Measurements from ENCODE around the gene TTLL1.

The TTLL1 gene

DNA sequence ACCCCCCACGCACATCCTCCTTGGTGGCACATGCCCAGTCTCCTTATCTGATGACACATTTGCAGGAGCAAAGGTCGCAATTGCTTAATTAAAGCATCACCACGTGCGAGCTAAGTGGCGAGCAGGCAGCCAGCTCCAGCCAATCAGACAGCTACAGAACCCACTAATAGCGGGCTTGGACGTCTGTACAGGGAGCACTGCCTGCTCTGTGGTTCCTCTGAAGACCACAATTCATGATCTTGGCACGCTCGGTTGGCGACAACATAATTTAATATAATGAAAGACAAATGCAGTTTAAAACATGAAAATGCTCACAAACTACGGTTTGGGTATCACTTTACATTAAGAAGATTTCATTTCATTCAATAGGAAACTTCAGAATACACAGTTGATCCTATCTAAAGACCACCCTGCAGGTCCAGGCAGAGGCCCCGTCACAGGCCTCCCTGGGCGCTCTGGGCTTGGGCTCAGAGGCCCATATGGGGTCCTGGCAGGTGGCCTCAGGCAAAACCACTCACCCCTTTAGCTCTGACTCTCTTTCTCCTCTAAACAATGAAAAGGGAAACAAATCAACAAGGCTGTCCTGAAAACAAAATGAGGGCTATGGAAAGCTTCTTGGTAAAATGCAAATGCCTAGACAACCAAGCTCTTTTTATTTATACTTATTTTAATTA, 84.7 kb downstream of the TTLL1 start:
- POLR2A ChIA-PET, result interaction anchor here (0.6 to 1.1 kb wide), 2 partner anchors 10 to 222 kb away, joined by 3 to 4 read pairs; partner anchors contain the start of gene PACSIN2

DNA sequence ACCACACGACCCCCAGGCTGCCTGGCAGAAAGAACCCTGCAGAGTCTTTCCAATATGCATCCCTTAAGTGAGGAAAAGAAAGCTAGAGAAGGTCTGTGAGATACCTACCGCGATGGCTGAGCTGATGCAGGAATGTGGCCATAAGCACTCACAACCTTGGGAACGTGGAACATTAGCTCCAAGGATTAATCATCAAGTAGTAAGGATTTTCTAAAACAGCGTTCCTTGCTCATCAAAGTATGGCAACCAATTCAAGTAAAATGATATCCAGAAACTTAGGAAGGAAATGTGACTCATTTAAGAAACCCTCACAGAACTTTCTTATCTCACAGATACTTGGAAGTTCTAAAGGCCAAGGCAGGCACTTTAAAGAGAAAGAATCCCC, 87.0 kb downstream of the TTLL1 start:
- H3K4me3 ChIP-seq (ENCODE audit: control insufficient read depth in 1 of 7, extremely low read depth in 1 of 7, insufficient read depth in 4 of 7, low read depth in 2 of 7, low read length in 6 of 7), result peak overlapping the region in 1 of 7 experiments; percentile 6
- H3K4me1 ChIP-seq (ENCODE audit: control extremely low read depth in 1 of 4, control insufficient read depth in 4 of 4, insufficient read depth in 4 of 4, low read length in 3 of 4), result peaks cover 11 to 83% (median 50%) of the 10 kb centered on the region in 4 experiments
- no peaks in the 10 kb centered on the region for H3K27me3 ChIP-seq (replicated peaks in 2 of 5; ENCODE audit: control insufficient read depth in 4 of 5, insufficient read depth in 5 of 5, low read length in 4 of 5)
- ChIA-PET POLR2A (no interaction called here), CTCF (interaction anchor here (1.0 to 3.1 kb wide), 3 partner anchors 11 to 34 kb away, joined by 6 to 10 read pairs (median 7); no protein-coding TSS in a partner anchor)
- peak overlapping the region in 1 of 2 experiments; percentile 45 for H3K27ac ChIP-seq (ENCODE audit: insufficient read depth in 1 of 2, low read depth in 1 of 2, low read length in 2 of 2, poor library complexity in 1 of 2, severe bottlenecking in 2 of 2)
- H3K36me3 ChIP-seq (ENCODE audit: control insufficient read depth in 4 of 4, insufficient read depth in 4 of 4, low read length in 3 of 4), result no peaks in the 10 kb centered on the region
- DNase-seq, result no peak
- no peaks in the 10 kb centered on the region for H3K9me3 ChIP-seq (ENCODE audit: control extremely low read depth in 1 of 5, control insufficient read depth in 4 of 5, insufficient read depth in 2 of 5, low read depth in 1 of 5, low read length in 4 of 5)
- 97% methylated on average over 3 of the region's 5 CpGs for WGBS (ENCODE audit: insufficient coverage)

More for the DNA sequence above, 84.7 kb downstream of the TTLL1 start:
- CTCF ChIA-PET, result interaction anchor here (0.7 to 1.7 kb wide), 4 partner anchors 8 to 30 kb away, joined by 3 to 5 read pairs (median 4); no protein-coding TSS in a partner anchor
- peak; percentile 75 to 84 (median 83) for DNase-seq
- Histone ChIP-seq H3K4me1 (ENCODE audit: control extremely low read depth in 1 of 4, control insufficient read depth in 4 of 4, insufficient read depth in 4 of 4, low read length in 3 of 4) (peaks cover 11 to 84% (median 54%) of the 10 kb centered on the region in 4 experiments), H3K9me3 (ENCODE audit: control extremely low read depth in 1 of 5, control insufficient read depth in 4 of 5, insufficient read depth in 2 of 5, low read depth in 1 of 5, low read length in 4 of 5) (no peaks in the 10 kb centered on the region), H3K36me3 (ENCODE audit: control insufficient read depth in 4 of 4, insufficient read depth in 4 of 4, low read length in 3 of 4) (no peaks in the 10 kb centered on the region), H3K4me3 (ENCODE audit: control insufficient read depth in 1 of 7, extremely low read depth in 1 of 7, insufficient read depth in 4 of 7, low read depth in 2 of 7, low read length in 6 of 7) (peak overlapping the region in 1 of 7 experiments; percentile 17), H3K27ac (ENCODE audit: insufficient read depth in 1 of 2, low read depth in 1 of 2, low read length in 2 of 2, poor library complexity in 1 of 2, severe bottlenecking in 2 of 2) (peak overlapping the region in 1 of 2 experiments; percentile 36), H3K27me3 (replicated peaks in 2 of 5; ENCODE audit: control insufficient read depth in 4 of 5, insufficient read depth in 5 of 5, low read length in 4 of 5) (no peaks in the 10 kb centered on the region)
- WGBS (ENCODE audit: insufficient coverage), result 33% methylated on average over 7 of the region's 13 CpGs

DNA sequence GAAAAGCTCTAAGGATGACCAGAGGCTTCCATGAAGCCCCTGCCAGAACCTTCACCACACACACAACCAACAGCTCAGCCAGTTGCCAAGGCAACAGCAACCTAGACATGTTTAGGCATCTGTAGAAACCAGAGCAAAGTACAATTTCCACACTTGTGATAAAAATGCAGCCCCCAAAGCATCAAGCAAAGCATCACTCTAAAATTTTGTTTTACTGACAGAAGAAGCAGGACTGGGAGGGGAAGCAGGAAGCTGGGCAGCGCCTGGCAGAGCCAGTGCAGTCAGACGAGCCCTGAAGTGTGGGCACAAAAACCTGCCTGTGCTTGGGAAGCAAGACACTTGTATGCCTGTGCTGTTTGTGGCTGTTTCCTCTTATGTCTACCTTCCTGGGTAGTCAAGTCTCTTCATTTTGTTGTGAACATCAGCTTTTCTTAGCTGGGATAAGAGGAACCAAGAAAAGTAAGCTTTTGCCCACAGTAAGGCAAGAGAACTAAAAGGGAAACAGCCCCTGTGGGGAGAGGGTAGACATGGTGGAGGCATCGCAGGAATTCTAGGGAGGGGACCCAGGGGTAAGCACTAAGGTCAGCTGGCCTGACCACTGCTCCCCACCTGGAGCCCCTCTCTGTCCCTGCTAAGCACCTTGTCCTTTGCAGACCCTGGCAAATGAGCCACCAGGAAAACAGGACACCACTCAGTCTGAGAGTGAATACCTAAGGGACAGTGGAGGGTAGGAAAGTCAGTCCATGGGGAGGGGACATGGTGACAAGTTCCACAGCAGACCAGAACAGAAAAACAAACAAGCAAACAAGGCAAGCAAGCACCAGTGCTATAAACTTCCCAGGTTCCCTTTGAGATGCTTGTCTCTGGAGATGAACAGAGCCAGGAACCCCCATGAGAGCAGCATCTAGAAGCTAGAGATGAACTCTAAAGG, 87.7 kb downstream of the TTLL1 start:
- peak in 2 of 3 donors; percentile 60 to 72 for DNase-seq
- H3K4me1 ChIP-seq (ENCODE audit: control extremely low read depth in 1 of 4, control insufficient read depth in 4 of 4, insufficient read depth in 4 of 4, low read length in 3 of 4), result peaks cover 11 to 86% (median 51%) of the 10 kb centered on the region in 4 experiments

DNA sequence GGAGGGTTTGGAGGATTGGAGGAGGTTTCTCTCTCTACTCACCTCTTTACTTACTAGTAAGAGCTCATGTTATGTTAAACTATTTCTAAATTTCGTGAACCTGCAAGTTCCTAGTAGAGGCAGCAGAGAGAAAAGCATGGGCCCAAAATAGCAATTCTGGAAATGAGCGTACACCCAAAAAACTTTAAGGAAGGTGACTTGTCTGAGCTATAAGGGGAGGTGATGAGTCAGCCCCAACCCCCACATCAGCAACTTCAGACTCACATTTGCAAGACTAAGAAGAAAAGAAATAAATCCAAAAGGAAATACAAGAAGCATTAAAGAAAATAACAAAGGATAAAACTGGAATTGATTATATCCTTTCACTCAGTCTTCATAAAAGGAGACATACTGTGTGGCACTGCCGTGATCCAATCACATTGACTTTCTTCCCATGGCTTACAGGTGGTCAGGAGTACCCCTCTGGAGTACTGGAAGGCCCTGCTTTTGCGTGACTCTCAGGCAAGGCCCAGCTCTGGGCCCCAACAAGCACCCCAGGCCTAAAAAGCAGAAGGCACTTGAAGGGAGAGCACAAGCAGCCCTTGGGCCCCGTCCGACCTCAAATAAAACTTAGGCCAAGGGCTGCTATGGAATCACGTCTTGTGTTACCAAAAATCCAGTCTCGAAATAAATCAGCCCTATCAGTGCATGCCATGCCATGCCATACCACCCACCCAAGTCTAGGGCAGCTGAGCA, 88.6 kb downstream of the TTLL1 start:
- peaks cover 11 to 85% (median 52%) of the 10 kb centered on the region in 4 experiments for H3K4me1 ChIP-seq (ENCODE audit: control extremely low read depth in 1 of 4, control insufficient read depth in 4 of 4, insufficient read depth in 4 of 4, low read length in 3 of 4)
- peak in 2 of 3 donors; percentile 59 to 67 for DNase-seq
- no peaks in the 10 kb centered on the region for H3K36me3 ChIP-seq (ENCODE audit: control insufficient read depth in 4 of 4, insufficient read depth in 4 of 4, low read length in 3 of 4)
- no peak overlapping the region for H3K4me3 ChIP-seq (ENCODE audit: control insufficient read depth in 1 of 7, extremely low read depth in 1 of 7, insufficient read depth in 4 of 7, low read depth in 2 of 7, low read length in 6 of 7)
- H3K27me3 ChIP-seq (replicated peaks in 2 of 5; ENCODE audit: control insufficient read depth in 4 of 5, insufficient read depth in 5 of 5, low read length in 4 of 5), result no peaks in the 10 kb centered on the region
- ChIA-PET POLR2A (no interaction called here), CTCF (interaction anchor here (1.1 to 3.1 kb wide), 4 partner anchors 10 to 99 kb away, joined by 3 to 10 read pairs (median 6); no protein-coding TSS in a partner anchor)
- H3K9me3 ChIP-seq (ENCODE audit: control extremely low read depth in 1 of 5, control insufficient read depth in 4 of 5, insufficient read depth in 2 of 5, low read depth in 1 of 5, low read length in 4 of 5), result no peaks in the 10 kb centered on the region
- peak overlapping the region in 1 of 2 experiments; percentile 45 for H3K27ac ChIP-seq (ENCODE audit: insufficient read depth in 1 of 2, low read depth in 1 of 2, low read length in 2 of 2, poor library complexity in 1 of 2, severe bottlenecking in 2 of 2)
- 74% methylated on average over 6 of the region's 8 CpGs for WGBS (ENCODE audit: insufficient coverage)

More for the DNA sequence above, 87.7 kb downstream of the TTLL1 start:
- WGBS (ENCODE audit: insufficient coverage), result 9% methylated on average over 2 of the region's 3 CpGs
- no peaks in the 10 kb centered on the region for H3K27me3 ChIP-seq (replicated peaks in 2 of 5; ENCODE audit: control insufficient read depth in 4 of 5, insufficient read depth in 5 of 5, low read length in 4 of 5)
- peak overlapping the region in 2 of 7 experiments; percentile 6 to 14 for H3K4me3 ChIP-seq (ENCODE audit: control insufficient read depth in 1 of 7, extremely low read depth in 1 of 7, insufficient read depth in 4 of 7, low read depth in 2 of 7, low read length in 6 of 7)
- ChIA-PET CTCF (interaction anchor here (1.0 to 3.1 kb wide), 5 partner anchors 11 to 100 kb away, joined by 3 to 10 read pairs (median 6); no protein-coding TSS in a partner anchor), POLR2A (interaction anchor here (0.6 to 0.8 kb wide), 3 partner anchors 14 to 41 kb away, joined by 3 to 5 read pairs (median 4); partner anchors contain the start of gene PACSIN2)
- no peaks in the 10 kb centered on the region for H3K36me3 ChIP-seq (ENCODE audit: control insufficient read depth in 4 of 4, insufficient read depth in 4 of 4, low read length in 3 of 4)
- peak overlapping the region in 1 of 2 experiments; percentile 45 for H3K27ac ChIP-seq (ENCODE audit: insufficient read depth in 1 of 2, low read depth in 1 of 2, low read length in 2 of 2, poor library complexity in 1 of 2, severe bottlenecking in 2 of 2)
- H3K9me3 ChIP-seq (ENCODE audit: control extremely low read depth in 1 of 5, control insufficient read depth in 4 of 5, insufficient read depth in 2 of 5, low read depth in 1 of 5, low read length in 4 of 5), result no peaks in the 10 kb centered on the region

DNA sequence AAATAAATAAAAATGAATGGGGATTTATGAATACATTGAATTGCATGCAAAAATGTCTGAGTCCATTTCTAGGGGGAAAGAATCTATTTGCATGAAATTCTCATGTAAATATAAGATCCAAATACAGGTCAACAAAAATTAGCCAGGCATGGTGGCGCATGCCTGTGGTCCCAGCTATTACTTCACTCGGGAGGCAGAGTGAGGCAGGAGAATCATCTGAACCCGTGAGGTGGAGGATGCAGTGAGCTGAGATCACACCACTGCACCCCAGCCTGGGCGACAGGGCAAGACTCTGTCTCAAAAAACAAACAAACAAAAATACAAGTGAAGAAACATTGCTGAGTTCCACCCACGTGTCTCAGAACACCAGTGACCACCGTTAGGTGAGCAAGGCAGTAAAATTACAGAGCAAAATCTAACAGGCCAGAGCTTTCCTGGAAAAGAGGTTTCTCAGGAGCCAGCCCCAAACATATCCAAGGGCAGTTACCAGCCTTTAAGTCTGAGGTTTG, 91.6 kb downstream of the TTLL1 start:
- CTCF ChIA-PET, result no interaction called here
- Histone ChIP-seq H3K4me1 (ENCODE audit: control extremely low read depth in 1 of 4, control insufficient read depth in 4 of 4, insufficient read depth in 4 of 4, low read length in 3 of 4) (peaks cover 11 to 83% (median 54%) of the 10 kb centered on the region in 4 experiments), H3K36me3 (ENCODE audit: control insufficient read depth in 4 of 4, insufficient read depth in 4 of 4, low read length in 3 of 4) (no peaks in the 10 kb centered on the region), H3K27me3 (replicated peaks in 2 of 5; ENCODE audit: control insufficient read depth in 4 of 5, insufficient read depth in 5 of 5, low read length in 4 of 5) (no peaks in the 10 kb centered on the region), H3K27ac (ENCODE audit: insufficient read depth in 1 of 2, low read depth in 1 of 2, low read length in 2 of 2, poor library complexity in 1 of 2, severe bottlenecking in 2 of 2) (peak overlapping the region in 1 of 2 experiments; percentile 7), H3K4me3 (ENCODE audit: control insufficient read depth in 1 of 7, extremely low read depth in 1 of 7, insufficient read depth in 4 of 7, low read depth in 2 of 7, low read length in 6 of 7) (no peak overlapping the region), H3K9me3 (ENCODE audit: control extremely low read depth in 1 of 5, control insufficient read depth in 4 of 5, insufficient read depth in 2 of 5, low read depth in 1 of 5, low read length in 4 of 5) (no peaks in the 10 kb centered on the region)
- POLR2A ChIA-PET, result no interaction called here
- WGBS (ENCODE audit: insufficient coverage), result 63% methylated on average over 3 of the region's 6 CpGs
- no peak for DNase-seq

DNA sequence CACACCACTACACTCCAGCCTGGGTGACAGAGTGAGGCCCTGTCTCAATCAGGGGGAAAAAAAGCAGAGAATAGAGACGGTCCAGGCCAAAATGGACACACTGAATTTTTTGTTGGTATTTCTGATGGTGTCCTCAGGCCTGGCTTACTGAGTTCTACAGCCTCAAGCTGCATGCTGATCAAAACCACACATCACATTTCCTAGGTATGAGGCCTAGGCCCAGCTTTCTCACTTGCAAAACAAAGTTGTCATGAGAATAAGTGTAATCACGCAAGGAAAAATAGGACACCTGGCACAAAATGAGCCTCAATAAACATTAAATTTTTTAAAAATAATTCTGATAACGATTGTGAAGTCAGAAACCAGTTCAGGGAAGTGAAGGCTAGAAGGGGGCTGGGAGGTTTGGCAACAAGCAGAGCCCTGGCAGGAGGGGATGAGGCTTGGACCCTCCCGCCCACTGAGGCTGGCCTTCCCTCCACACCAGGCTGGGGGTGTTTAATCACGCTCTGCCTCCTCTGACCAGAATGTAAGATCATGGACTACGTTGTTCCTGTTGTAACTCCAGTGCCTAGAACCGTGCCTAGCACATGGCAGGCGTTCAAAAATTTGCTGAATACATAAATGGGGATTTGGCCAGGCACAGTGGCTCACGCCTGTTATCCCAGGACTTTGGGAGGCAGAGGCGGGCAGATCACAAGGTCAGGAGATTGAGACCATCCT, 92.4 kb downstream of the TTLL1 start:
- peaks cover 0 to 4% (median 2%) of the 10 kb centered on the region in 4 experiments for H3K36me3 ChIP-seq (ENCODE audit: control insufficient read depth in 4 of 4, insufficient read depth in 4 of 4, low read length in 3 of 4)
- H3K4me3 ChIP-seq (ENCODE audit: control insufficient read depth in 1 of 7, extremely low read depth in 1 of 7, insufficient read depth in 4 of 7, low read depth in 2 of 7, low read length in 6 of 7), result no peak overlapping the region
- no peaks in the 10 kb centered on the region for H3K27me3 ChIP-seq (replicated peaks in 2 of 5; ENCODE audit: control insufficient read depth in 4 of 5, insufficient read depth in 5 of 5, low read length in 4 of 5)
- no peak overlapping the region for H3K27ac ChIP-seq (ENCODE audit: insufficient read depth in 1 of 2, low read depth in 1 of 2, low read length in 2 of 2, poor library complexity in 1 of 2, severe bottlenecking in 2 of 2)
- 99% methylated on average over 6 of the region's 10 CpGs for WGBS (ENCODE audit: insufficient coverage)
- no peak for DNase-seq
- peaks cover 3 to 75% (median 47%) of the 10 kb centered on the region in 4 experiments for H3K4me1 ChIP-seq (ENCODE audit: control extremely low read depth in 1 of 4, control insufficient read depth in 4 of 4, insufficient read depth in 4 of 4, low read length in 3 of 4)
- ChIA-PET POLR2A (no interaction called here), CTCF (interaction anchor here (1.0 kb wide), 1 partner anchor 8 kb away, joined by 3 read pairs; no protein-coding TSS in a partner anchor)
- H3K9me3 ChIP-seq (ENCODE audit: control extremely low read depth in 1 of 5, control insufficient read depth in 4 of 5, insufficient read depth in 2 of 5, low read depth in 1 of 5, low read length in 4 of 5), result peaks cover 0 to 3% (median 0%) of the 10 kb centered on the region in 5 experiments
